H1 (cell line): ENCODE measurements around the gene ASIC1. TPM values are rescaled to one million over a fixed set of nuclear protein-coding genes. Genes with fewer than 3 reads are reported as not detected.

Experiments
- CTCF ChIA-PET: fragments of 300-600 bp; sonication (Branson Sonifier 250); formaldehyde crosslinking; loops from one replicate; lab custom pipeline; 2021; ENCODE audit not compliant: partially characterized antibody; lab: Charles Lee
- POLR2A ChIA-PET: fragments of 300-600 bp; sonication (Branson Sonifier 250); formaldehyde crosslinking; loops from one replicate; lab custom pipeline; 2021; ENCODE audit warnings: inconsistent platforms; ENCODE audit not compliant: partially characterized antibody; lab: Charles Lee
- DNase-seq, 2 experiments: peaks; one replicate each; pipeline versions ENCODE4 v3.0.0 to v3.0.0-alpha.2; 2010 to 2022; ENCODE audit warnings: low spot score in 2 of 2, low read depth in 1 of 2, mixed read lengths in 1 of 2
- FAIRE-seq: peaks from 2 replicates; lab custom pipeline; 2011; peaks lifted over from hg19 to GRCh38; lab: Jason Lieb, UNC
- H2AFZ ChIP-seq: 2 replicates; pipeline ENCODE4 v1.8.1; 2012; ENCODE audit warnings: low read length, inconsistent platforms
- H2AK5ac ChIP-seq: 2 replicates; pipeline ENCODE4 v1.6.1; 2013; ENCODE audit warnings: low read depth, low read length
- H2BK120ac ChIP-seq: replicated peaks from 2 replicates; pipeline ENCODE3; 2013; ENCODE audit warnings: low read depth, low read length, inconsistent platforms
- H2BK12ac ChIP-seq: 2 replicates; pipeline ENCODE4 v1.6.1; 2013; ENCODE audit warnings: low read depth, low read length
- H2BK15ac ChIP-seq: 2 replicates; pipeline ENCODE4 v1.6.1; 2013; ENCODE audit warnings: low read length
- H2BK20ac ChIP-seq: 2 replicates; pipeline ENCODE4 v1.6.1; 2013; ENCODE audit warnings: low read length
- H2BK5ac ChIP-seq: 2 replicates; pipeline ENCODE4 v1.6.1; 2013; ENCODE audit warnings: low read depth, low read length
- H3K14ac ChIP-seq: 2 replicates; pipeline ENCODE4 v1.6.1; 2013; ENCODE audit warnings: inconsistent platforms; ENCODE audit not compliant: insufficient read length
- H3K18ac ChIP-seq: 2 replicates; pipeline ENCODE4 v1.6.1; 2013; ENCODE audit warnings: low read length; ENCODE audit errors: extremely low read depth
- H3K23ac ChIP-seq: 2 replicates; pipeline ENCODE4 v1.6.1; 2013; ENCODE audit warnings: inconsistent platforms; ENCODE audit not compliant: insufficient read length
- H3K23me2 ChIP-seq: 2 replicates; pipeline ENCODE4 v1.6.1; 2013; ENCODE audit warnings: low read depth, low read length
- H3K27ac ChIP-seq: 2 replicates; pipeline ENCODE4 v1.6.1; 2011; ENCODE audit warnings: low read depth, low read length, inconsistent platforms
- H3K27me3 ChIP-seq, 4 experiments: replicated peaks in 1 of 4; 1 replicate in 1 of 4; 2 replicates in 3 of 4; pipeline versions ENCODE4 v1.6.1 to v1.8.1; 2011 to 2013; ENCODE audit warnings: low read length in 3 of 4, mild to moderate bottlenecking in 3 of 4, inconsistent platforms in 2 of 4, mixed read lengths in 2 of 4, moderate library complexity in 1 of 4; ENCODE audit not compliant: control insufficient read depth in 3 of 4, insufficient read depth in 3 of 4; ENCODE audit errors: extremely low read depth in 1 of 4
- H3K36me3 ChIP-seq, 4 experiments: 2 replicates each; pipeline versions ENCODE4 v1.6.1 to v1.8.1; 2011 to 2013; ENCODE audit warnings: mild to moderate bottlenecking in 4 of 4, low read length in 3 of 4, moderate library complexity in 2 of 4, control low read depth in 1 of 4, inconsistent platforms in 1 of 4; ENCODE audit not compliant: insufficient read depth in 4 of 4, control insufficient read depth in 2 of 4
- H3K4ac ChIP-seq: replicated peaks from 2 replicates; pipeline ENCODE3; 2013; ENCODE audit warnings: low read length, low read depth, mixed read lengths, inconsistent platforms; ENCODE audit not compliant: insufficient read length
- H3K4me1 ChIP-seq, 4 experiments: replicated peaks in 1 of 4; 1 replicate in 1 of 4; 2 replicates in 3 of 4; pipeline versions ENCODE4 v1.6.1 to v1.8.1; 2011 to 2013; ENCODE audit warnings: low read length in 3 of 4, inconsistent platforms in 2 of 4, mixed read lengths in 1 of 4; ENCODE audit not compliant: insufficient read depth in 4 of 4, control insufficient read depth in 3 of 4
- H3K4me2 ChIP-seq, 2 experiments: 2 replicates each; pipeline versions ENCODE4 v1.6.1 to v1.8.1; 2011 to 2013; ENCODE audit warnings: low read depth in 2 of 2, low read length in 2 of 2, control low read depth in 1 of 2, inconsistent platforms in 1 of 2, mild to moderate bottlenecking in 1 of 2; ENCODE audit not compliant: insufficient read depth in 1 of 2
- H3K4me3 ChIP-seq, 4 experiments: fragments of 200-600, 300-600 bp in 1 of 4; sonication (generic), shearing (Covaris generic), sonication (Bioruptor Twin) in 1 of 4; 2 replicates each; pipeline versions ENCODE4 v1.5.1 to v1.8.1; 2011 to 2016; ENCODE audit warnings: low read length in 4 of 4, low read depth in 3 of 4, control low read depth in 2 of 4, inconsistent platforms in 2 of 4, mild to moderate bottlenecking in 2 of 4, mixed read lengths in 1 of 4, moderate library complexity in 1 of 4; ENCODE audit not compliant: insufficient read depth in 2 of 4; ENCODE audit errors: extremely low read depth in 1 of 4
- H3K56ac ChIP-seq: replicated peaks from 2 replicates; pipeline ENCODE3; 2013; ENCODE audit warnings: low read depth, mild to moderate bottlenecking, mixed read lengths, low read length, inconsistent platforms; ENCODE audit not compliant: insufficient read length
- H3K79me1 ChIP-seq: 2 replicates; pipeline ENCODE4 v1.6.1; 2013; ENCODE audit warnings: low read depth, low read length, control low read depth
- H3K79me2 ChIP-seq, 2 experiments: 2 replicates each; pipeline versions ENCODE4 v1.6.1 to v1.8.1; 2012 to 2013; ENCODE audit warnings: low read length in 2 of 2, mild to moderate bottlenecking in 2 of 2, inconsistent platforms in 1 of 2; ENCODE audit not compliant: insufficient read depth in 2 of 2, control insufficient read depth in 1 of 2
- H3K9ac ChIP-seq, 4 experiments: replicated peaks in 1 of 4; 1 replicate in 1 of 4; 2 replicates in 3 of 4; pipeline versions ENCODE4 v1.6.1 to v1.8.1; 2011 to 2013; ENCODE audit warnings: low read depth in 3 of 4, low read length in 3 of 4, control low read depth in 2 of 4, mild to moderate bottlenecking in 2 of 4, moderate library complexity in 2 of 4, inconsistent platforms in 1 of 4; ENCODE audit errors: extremely low read depth in 1 of 4
- H3K9me3 ChIP-seq, 2 experiments: 2 replicates each; pipeline versions ENCODE4 v1.6.1 to v1.8.1; 2012 to 2013; ENCODE audit warnings: mild to moderate bottlenecking in 2 of 2, moderate library complexity in 2 of 2, control low read depth in 1 of 2, inconsistent platforms in 1 of 2, low read depth in 1 of 2, low read length in 1 of 2, mixed read lengths in 1 of 2; ENCODE audit not compliant: insufficient read depth in 2 of 2
- H4K20me1 ChIP-seq, 2 experiments: replicated peaks in 1 of 2; 2 replicates each; pipeline versions ENCODE3 to v1.8.1; 2011 to 2013; ENCODE audit warnings: inconsistent platforms in 2 of 2, low read length in 2 of 2, mild to moderate bottlenecking in 1 of 2; ENCODE audit not compliant: insufficient read depth in 2 of 2, control insufficient read depth in 1 of 2
- H4K5ac ChIP-seq: 2 replicates; pipeline ENCODE4 v1.6.1; 2013; ENCODE audit warnings: low read length, low read depth, mixed read lengths, inconsistent platforms; ENCODE audit not compliant: insufficient read length
- H4K8ac ChIP-seq: 2 replicates; pipeline ENCODE4 v1.8.0; 2013; ENCODE audit warnings: mild to moderate bottlenecking, moderate library complexity, low read length, inconsistent platforms; ENCODE audit not compliant: insufficient read depth; ENCODE audit errors: extremely low read depth
- H4K91ac ChIP-seq: replicated peaks from 2 replicates; pipeline ENCODE3; 2013; ENCODE audit warnings: low read length, mixed read lengths, inconsistent platforms; ENCODE audit not compliant: insufficient read length
- BCL11A ChIP-seq, 2 experiments: IDR thresholded peaks; one replicate each; pipeline ENCODE4 v1.6.1; 2011; ENCODE audit warnings: low read depth in 2 of 2, low read length in 2 of 2, mild to moderate bottlenecking in 2 of 2
- BRCA1 ChIP-seq: IDR thresholded peaks from 2 replicates; pipeline ENCODE4 v1.6.1; 2012; ENCODE audit warnings: low read depth, low read length, improper control_type of control experiment
- CREB1 ChIP-seq: IDR thresholded peaks from 2 replicates; pipeline ENCODE4 v1.6.1; 2012; ENCODE audit warnings: inconsistent platforms
- FOSL1 ChIP-seq: IDR thresholded peaks from 2 replicates; pipeline ENCODE4 v1.6.1; 2011; ENCODE audit warnings: mild to moderate bottlenecking, low read depth, low read length, moderate library complexity; ENCODE audit not compliant: insufficient read depth
- JUND ChIP-seq: IDR thresholded peaks from 2 replicates; pipeline ENCODE4 v1.6.1; 2011; ENCODE audit warnings: mild to moderate bottlenecking, improper control_type of control experiment, low read length
- POLR2A ChIP-seq, 2 experiments: IDR thresholded peaks; 1 replicate in 1 of 2; 2 replicates in 1 of 2; pipeline ENCODE4 v1.6.1; 2011; ENCODE audit warnings: low read depth in 2 of 2, low read length in 2 of 2, mild to moderate bottlenecking in 2 of 2; ENCODE audit errors: control extremely low read depth in 1 of 2
- POU5F1 ChIP-seq: IDR thresholded peaks from 2 replicates; pipeline ENCODE4 v1.6.1; 2011; ENCODE audit warnings: low read depth, mild to moderate bottlenecking, low read length, moderate library complexity
- RAD21 ChIP-seq, 2 experiments: IDR thresholded peaks in 1 of 2; conservative IDR thresholded peaks in 1 of 2; 2 replicates each; pipeline ENCODE4 v1.6.1; 2011; ENCODE audit warnings: low read depth in 2 of 2, low read length in 2 of 2, improper control_type of control experiment in 1 of 2, inconsistent platforms in 1 of 2, mild to moderate bottlenecking in 1 of 2, moderate library complexity in 1 of 2
- RNF2 ChIP-seq: fragments of 200-900, 300-1000 bp; sonication (generic); IDR thresholded peaks from 2 replicates; pipeline ENCODE4 v1.7.1; 2016; ENCODE audit warnings: borderline replicate concordance, low read depth, mild to moderate bottlenecking, antibody characterized with exemption, low read length; ENCODE audit not compliant: poor library complexity, severe bottlenecking; ENCODE audit errors: missing control alignments
- RXRA ChIP-seq: IDR thresholded peaks from 2 replicates; pipeline ENCODE4 v1.6.1; 2011; ENCODE audit warnings: low read depth, mild to moderate bottlenecking, low read length, moderate library complexity; ENCODE audit not compliant: insufficient read depth
- TAF7 ChIP-seq: optimal IDR thresholded peaks from 2 replicates; pipeline ENCODE3; 2011; ENCODE audit warnings: low read depth, mild to moderate bottlenecking, inconsistent platforms, low read length, moderate library complexity, borderline replicate concordance
- TEAD4 ChIP-seq: IDR thresholded peaks from 2 replicates; pipeline ENCODE4 v1.6.1; 2012; ENCODE audit warnings: low read depth, low read length, inconsistent platforms, mixed read lengths
- WGBS, 2 experiments: shearing (Covaris generic) in 1 of 2; methylation state at CpG; one replicate each; pipeline versions ENCODE4 v1.1.6 to v1.1.7; 2013 to 2015; ENCODE audit warnings: low lambda C conversion rate in 2 of 2, mixed read lengths in 2 of 2, inconsistent platforms in 1 of 2, low coverage in 1 of 2, missing lambda C conversion rate in 1 of 2; ENCODE audit not compliant: insufficient replicate concordance in 2 of 2, insufficient coverage in 1 of 2, insufficient read length in 1 of 2; ENCODE audit errors: extremely low coverage in 1 of 2, missing lambda C conversion rate in 1 of 2; 5-methylcytosine and 5-hydroxymethylcytosine counted together
- polyA plus RNA-seq, 7 experiments: library from polyadenylated mRNA; depleted of rRNA in 3 of 7; stranded (reverse) in 5 of 7; unstranded in 2 of 7; fragments of >200 nt in 5 of 7; fragments of 200-250 nt in 2 of 7; gene quantifications; 1 replicate in 5 of 7; 2 replicates in 1 of 7; 4 replicates in 1 of 7; pipeline versions ENCODE4 v1.2.1 to v1.2.3, GENCODE V29; 2011 to 2013; ENCODE audit warnings: missing spikeins in 2 of 7, mixed read lengths in 2 of 7
- total RNA-seq: library from RNA; stranded (reverse); fragmentation: NEBNext Ultra II Directional; extraction: Animal tissue kit (Norgen Biotek cat#: 25700); gene quantifications from 2 replicates; pipeline ENCODE4 v1.2.1, GENCODE V29; 2021

ASIC1 gene
- total and polyA plus RNA-seq, 2 of the 8 experiments (the other 6 are each of a cell fraction or from before 2014, with no cell fraction given) = 2.4 to 4.4 TPM

DNA sequence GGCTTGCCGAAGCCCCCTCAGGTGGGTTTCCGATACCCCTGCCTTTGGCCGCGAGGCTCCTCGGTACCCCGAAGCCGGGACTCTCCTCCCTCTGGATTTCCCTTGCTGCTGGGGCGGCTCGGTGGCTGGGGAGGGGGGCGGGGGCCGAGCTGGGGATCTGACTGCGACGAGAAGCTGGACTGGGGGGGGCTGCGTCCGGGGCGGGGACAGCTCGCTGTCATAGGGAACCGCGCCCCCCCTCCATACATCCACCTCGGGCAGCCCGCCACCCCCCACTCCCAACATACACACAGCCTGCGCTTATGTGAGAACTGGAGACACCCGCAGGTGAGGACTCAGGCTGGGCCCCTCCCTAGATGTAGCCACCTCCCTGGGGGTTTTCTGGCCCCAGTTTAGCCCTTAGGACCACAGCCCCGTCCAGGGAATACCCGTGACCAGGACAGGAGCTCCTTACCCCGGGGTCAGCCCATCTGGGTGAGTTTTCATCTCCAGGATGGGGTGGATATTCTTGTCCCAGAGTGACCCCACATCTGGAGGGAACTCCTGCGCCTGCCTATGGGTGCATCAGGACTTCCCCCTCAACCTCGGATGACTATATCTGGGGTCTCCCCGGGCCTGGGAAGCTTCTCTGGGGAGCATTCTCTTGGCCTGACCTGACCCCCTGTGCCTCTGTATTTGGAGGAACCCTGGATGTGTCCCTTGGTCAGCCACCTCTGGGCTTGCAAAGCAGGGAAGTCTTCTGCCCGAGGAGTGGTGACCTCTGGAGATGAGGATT lies 687 bp downstream of the ASIC1 start:
- Histone ChIP-seq H3K9me3 (no peaks in the 10 kb centered on the region), H2AFZ (no peak overlapping the region), H4K8ac (no peak overlapping the region), H3K27ac (no peak overlapping the region), H2BK15ac (no peak overlapping the region), H3K4me1 (peaks cover 3 to 9% (median 8%) of the 10 kb centered on the region in 4 experiments), H3K4me3 (peak overlapping the region; percentile 36 to 74 (median 65); a peak in 7 of 8 replicates), H3K4me2 (peak overlapping the region; percentile 94 to 95), H2BK5ac (no peak overlapping the region), H2BK20ac (no peak overlapping the region), H3K18ac (no peak overlapping the region), H3K79me2 (no peaks in the 10 kb centered on the region), H4K5ac (no peak overlapping the region), H3K4ac (no peak overlapping the region), H3K23ac (no peak overlapping the region), H2BK120ac (no peak overlapping the region), H4K20me1 (peaks cover 2 to 4% of the 10 kb centered on the region in 2 experiments), H3K79me1 (no peaks in the 10 kb centered on the region), H3K36me3 (no peaks in the 10 kb centered on the region), H2AK5ac (0 out of 2 replicates have a peak overlapping the region, but pooled peaks have one; percentile 75), H2BK12ac (no peak overlapping the region), H3K23me2 (peaks cover 8% of the 10 kb centered on the region), H3K27me3 (peaks cover 26 to 74% (median 59%) of the 10 kb centered on the region in 4 experiments), H4K91ac (no peak overlapping the region), H3K14ac (no peak overlapping the region), H3K56ac (no peak overlapping the region), H3K9ac (no peak overlapping the region)
- ChIA-PET CTCF (interaction anchor here (0.5 to 22.8 kb wide), 7 partner anchors 14 to 366 kb away, joined by 3 to 420 read pairs (median 6); partner anchors contain the start of genes AQP6 and SMARCD1), POLR2A (interaction anchor here (1.0 to 1.3 kb wide), 2 partner anchors 8 to 19 kb away, joined by 3 to 5 read pairs; no protein-coding TSS in a partner anchor)
- DNase-seq (peak in 1 of 2 experiments; percentile 46), FAIRE-seq (no peak)
- WGBS, 2 experiments = 28% methylated on average over 16 of the region's 30 CpGs; no CpG with 5 or more reads in 1 of the 2 experiments
- no peak for TF ChIP-seq POLR2A (IDR thresholded peaks at IDR 0.05; ENCODE audit: control extremely low read depth in 1 of 2, low read depth in 2 of 2, low read length in 2 of 2)
- no peak for TF ChIP-seq BRCA1
- no peak for TF ChIP-seq CREB1
- TF ChIP-seq TEAD4 = no peak
- no peak for TF ChIP-seq FOSL1
- no peak for TF ChIP-seq RXRA
- TF ChIP-seq POU5F1 = no peak
- no peak for TF ChIP-seq BCL11A (IDR thresholded peaks at IDR 0.05; ENCODE audit: low read depth in 2 of 2, low read length in 2 of 2)
- TF ChIP-seq RAD21 (IDR thresholded peaks at IDR 0.05 in 1 of 2, conservative IDR thresholded peaks at IDR 0.05 in 1 of 2; ENCODE audit: low read depth in 2 of 2, low read length in 2 of 2) = no peak
- TF ChIP-seq JUND = no peak
- TF ChIP-seq TAF7 = no peak
- peak; percentile 13 for TF ChIP-seq RNF2
